H1 (cell line): ENCODE data around the gene CCBE1. TPM values are rescaled to one million over a fixed set of nuclear protein-coding genes. Genes with fewer than 3 reads are reported as not detected.

ENCODE experiments used
- CTCF ChIA-PET: fragments of 300-600 bp; sonication (Branson Sonifier 250); formaldehyde crosslinking; loops from one replicate; lab custom pipeline; 2021; ENCODE audit not compliant: partially characterized antibody; lab: Charles Lee
- POLR2A ChIA-PET: fragments of 300-600 bp; sonication (Branson Sonifier 250); formaldehyde crosslinking; loops from one replicate; lab custom pipeline; 2021; ENCODE audit warnings: inconsistent platforms; ENCODE audit not compliant: partially characterized antibody; lab: Charles Lee
- DNase-seq, 2 experiments: peaks; one replicate each; pipeline versions ENCODE4 v3.0.0 to v3.0.0-alpha.2; 2010 to 2022; ENCODE audit warnings: low spot score in 2 of 2, low read depth in 1 of 2, mixed read lengths in 1 of 2
- FAIRE-seq: peaks from 2 replicates; lab custom pipeline; 2011; peaks lifted over from hg19 to GRCh38; lab: Jason Lieb, UNC
- H2AFZ ChIP-seq: 2 replicates; pipeline ENCODE4 v1.8.1; 2012; ENCODE audit warnings: low read length, inconsistent platforms
- H2AK5ac ChIP-seq: 2 replicates; pipeline ENCODE4 v1.6.1; 2013; ENCODE audit warnings: low read depth, low read length
- H2BK120ac ChIP-seq: replicated peaks from 2 replicates; pipeline ENCODE3; 2013; ENCODE audit warnings: low read depth, low read length, inconsistent platforms
- H2BK12ac ChIP-seq: 2 replicates; pipeline ENCODE4 v1.6.1; 2013; ENCODE audit warnings: low read depth, low read length
- H2BK15ac ChIP-seq: 2 replicates; pipeline ENCODE4 v1.6.1; 2013; ENCODE audit warnings: low read length
- H2BK20ac ChIP-seq: 2 replicates; pipeline ENCODE4 v1.6.1; 2013; ENCODE audit warnings: low read length
- H2BK5ac ChIP-seq: 2 replicates; pipeline ENCODE4 v1.6.1; 2013; ENCODE audit warnings: low read depth, low read length
- H3K14ac ChIP-seq: 2 replicates; pipeline ENCODE4 v1.6.1; 2013; ENCODE audit warnings: inconsistent platforms; ENCODE audit not compliant: insufficient read length
- H3K18ac ChIP-seq: 2 replicates; pipeline ENCODE4 v1.6.1; 2013; ENCODE audit warnings: low read length; ENCODE audit errors: extremely low read depth
- H3K23ac ChIP-seq: 2 replicates; pipeline ENCODE4 v1.6.1; 2013; ENCODE audit warnings: inconsistent platforms; ENCODE audit not compliant: insufficient read length
- H3K23me2 ChIP-seq: 2 replicates; pipeline ENCODE4 v1.6.1; 2013; ENCODE audit warnings: low read depth, low read length
- H3K27ac ChIP-seq: 2 replicates; pipeline ENCODE4 v1.6.1; 2011; ENCODE audit warnings: low read depth, low read length, inconsistent platforms
- H3K27me3 ChIP-seq, 4 experiments: replicated peaks in 1 of 4; 1 replicate in 1 of 4; 2 replicates in 3 of 4; pipeline versions ENCODE4 v1.6.1 to v1.8.1; 2011 to 2013; ENCODE audit warnings: low read length in 3 of 4, mild to moderate bottlenecking in 3 of 4, inconsistent platforms in 2 of 4, mixed read lengths in 2 of 4, moderate library complexity in 1 of 4; ENCODE audit not compliant: control insufficient read depth in 3 of 4, insufficient read depth in 3 of 4; ENCODE audit errors: extremely low read depth in 1 of 4
- H3K36me3 ChIP-seq, 4 experiments: 2 replicates each; pipeline versions ENCODE4 v1.6.1 to v1.8.1; 2011 to 2013; ENCODE audit warnings: mild to moderate bottlenecking in 4 of 4, low read length in 3 of 4, moderate library complexity in 2 of 4, control low read depth in 1 of 4, inconsistent platforms in 1 of 4; ENCODE audit not compliant: insufficient read depth in 4 of 4, control insufficient read depth in 2 of 4
- H3K4ac ChIP-seq: replicated peaks from 2 replicates; pipeline ENCODE3; 2013; ENCODE audit warnings: low read length, low read depth, mixed read lengths, inconsistent platforms; ENCODE audit not compliant: insufficient read length
- H3K4me1 ChIP-seq, 4 experiments: replicated peaks in 1 of 4; 1 replicate in 1 of 4; 2 replicates in 3 of 4; pipeline versions ENCODE4 v1.6.1 to v1.8.1; 2011 to 2013; ENCODE audit warnings: low read length in 3 of 4, inconsistent platforms in 2 of 4, mixed read lengths in 1 of 4; ENCODE audit not compliant: insufficient read depth in 4 of 4, control insufficient read depth in 3 of 4
- H3K4me2 ChIP-seq, 2 experiments: 2 replicates each; pipeline versions ENCODE4 v1.6.1 to v1.8.1; 2011 to 2013; ENCODE audit warnings: low read depth in 2 of 2, low read length in 2 of 2, control low read depth in 1 of 2, inconsistent platforms in 1 of 2, mild to moderate bottlenecking in 1 of 2; ENCODE audit not compliant: insufficient read depth in 1 of 2
- H3K4me3 ChIP-seq, 4 experiments: fragments of 200-600, 300-600 bp in 1 of 4; sonication (generic), shearing (Covaris generic), sonication (Bioruptor Twin) in 1 of 4; 2 replicates each; pipeline versions ENCODE4 v1.5.1 to v1.8.1; 2011 to 2016; ENCODE audit warnings: low read length in 4 of 4, low read depth in 3 of 4, control low read depth in 2 of 4, inconsistent platforms in 2 of 4, mild to moderate bottlenecking in 2 of 4, mixed read lengths in 1 of 4, moderate library complexity in 1 of 4; ENCODE audit not compliant: insufficient read depth in 2 of 4; ENCODE audit errors: extremely low read depth in 1 of 4
- H3K56ac ChIP-seq: replicated peaks from 2 replicates; pipeline ENCODE3; 2013; ENCODE audit warnings: low read depth, mild to moderate bottlenecking, mixed read lengths, low read length, inconsistent platforms; ENCODE audit not compliant: insufficient read length
- H3K79me1 ChIP-seq: 2 replicates; pipeline ENCODE4 v1.6.1; 2013; ENCODE audit warnings: low read depth, low read length, control low read depth
- H3K79me2 ChIP-seq, 2 experiments: 2 replicates each; pipeline versions ENCODE4 v1.6.1 to v1.8.1; 2012 to 2013; ENCODE audit warnings: low read length in 2 of 2, mild to moderate bottlenecking in 2 of 2, inconsistent platforms in 1 of 2; ENCODE audit not compliant: insufficient read depth in 2 of 2, control insufficient read depth in 1 of 2
- H3K9ac ChIP-seq, 4 experiments: replicated peaks in 1 of 4; 1 replicate in 1 of 4; 2 replicates in 3 of 4; pipeline versions ENCODE4 v1.6.1 to v1.8.1; 2011 to 2013; ENCODE audit warnings: low read depth in 3 of 4, low read length in 3 of 4, control low read depth in 2 of 4, mild to moderate bottlenecking in 2 of 4, moderate library complexity in 2 of 4, inconsistent platforms in 1 of 4; ENCODE audit errors: extremely low read depth in 1 of 4
- H3K9me3 ChIP-seq, 2 experiments: 2 replicates each; pipeline versions ENCODE4 v1.6.1 to v1.8.1; 2012 to 2013; ENCODE audit warnings: mild to moderate bottlenecking in 2 of 2, moderate library complexity in 2 of 2, control low read depth in 1 of 2, inconsistent platforms in 1 of 2, low read depth in 1 of 2, low read length in 1 of 2, mixed read lengths in 1 of 2; ENCODE audit not compliant: insufficient read depth in 2 of 2
- H4K20me1 ChIP-seq, 2 experiments: replicated peaks in 1 of 2; 2 replicates each; pipeline versions ENCODE3 to v1.8.1; 2011 to 2013; ENCODE audit warnings: inconsistent platforms in 2 of 2, low read length in 2 of 2, mild to moderate bottlenecking in 1 of 2; ENCODE audit not compliant: insufficient read depth in 2 of 2, control insufficient read depth in 1 of 2
- H4K5ac ChIP-seq: 2 replicates; pipeline ENCODE4 v1.6.1; 2013; ENCODE audit warnings: low read length, low read depth, mixed read lengths, inconsistent platforms; ENCODE audit not compliant: insufficient read length
- H4K8ac ChIP-seq: 2 replicates; pipeline ENCODE4 v1.8.0; 2013; ENCODE audit warnings: mild to moderate bottlenecking, moderate library complexity, low read length, inconsistent platforms; ENCODE audit not compliant: insufficient read depth; ENCODE audit errors: extremely low read depth
- H4K91ac ChIP-seq: replicated peaks from 2 replicates; pipeline ENCODE3; 2013; ENCODE audit warnings: low read length, mixed read lengths, inconsistent platforms; ENCODE audit not compliant: insufficient read length
- ASH2L ChIP-seq: fragments of 200-600, 300-600 bp; sonication (generic); IDR thresholded peaks from one replicate; pipeline ENCODE4 v1.7.1; 2017; ENCODE audit warnings: low read length
- BCL11A ChIP-seq, 2 experiments: IDR thresholded peaks; one replicate each; pipeline ENCODE4 v1.6.1; 2011; ENCODE audit warnings: low read depth in 2 of 2, low read length in 2 of 2, mild to moderate bottlenecking in 2 of 2
- BRCA1 ChIP-seq: IDR thresholded peaks from 2 replicates; pipeline ENCODE4 v1.6.1; 2012; ENCODE audit warnings: low read depth, low read length, improper control_type of control experiment
- FOSL1 ChIP-seq: IDR thresholded peaks from 2 replicates; pipeline ENCODE4 v1.6.1; 2011; ENCODE audit warnings: mild to moderate bottlenecking, low read depth, low read length, moderate library complexity; ENCODE audit not compliant: insufficient read depth
- HDAC6 ChIP-seq: IDR thresholded peaks from one replicate; pipeline ENCODE4 v1.7.1; 2012; ENCODE audit warnings: low read depth, mild to moderate bottlenecking, inconsistent platforms, low read length, moderate library complexity
- JUN ChIP-seq: IDR thresholded peaks from 2 replicates; pipeline ENCODE4 v1.6.1; 2011; ENCODE audit warnings: low read depth, mild to moderate bottlenecking, improper control_type of control experiment, low read length
- KDM5A ChIP-seq: fragments of 200-600 bp; IDR thresholded peaks from 2 replicates; pipeline ENCODE4 v1.7.1; 2012; ENCODE audit warnings: mild to moderate bottlenecking, low read length, inconsistent platforms, mixed read lengths
- NANOG ChIP-seq: IDR thresholded peaks from 2 replicates; pipeline ENCODE4 v1.6.1; 2011; ENCODE audit warnings: low read length, low read depth, mild to moderate bottlenecking, inconsistent platforms; ENCODE audit not compliant: insufficient read depth, poor library complexity, severe bottlenecking
- POLR2AphosphoS5 ChIP-seq: IDR thresholded peaks from 2 replicates; pipeline ENCODE4 v1.6.1; 2011; ENCODE audit warnings: low read depth, low read length
- SIRT6 ChIP-seq: IDR thresholded peaks from one replicate; pipeline ENCODE4 v1.7.1; 2012; ENCODE audit warnings: low read length, inconsistent platforms
- TAF7 ChIP-seq: optimal IDR thresholded peaks from 2 replicates; pipeline ENCODE3; 2011; ENCODE audit warnings: low read depth, mild to moderate bottlenecking, inconsistent platforms, low read length, moderate library complexity, borderline replicate concordance
- TEAD4 ChIP-seq: IDR thresholded peaks from 2 replicates; pipeline ENCODE4 v1.6.1; 2012; ENCODE audit warnings: low read depth, low read length, inconsistent platforms, mixed read lengths
- ZNF274 ChIP-seq: IDR thresholded peaks from 2 replicates; pipeline ENCODE4 v1.7.0; 2012; ENCODE audit warnings: low read length, borderline replicate concordance; ENCODE audit errors: extremely low read depth
- WGBS, 2 experiments: shearing (Covaris generic) in 1 of 2; methylation state at CpG; one replicate each; pipeline versions ENCODE4 v1.1.6 to v1.1.7; 2013 to 2015; ENCODE audit warnings: low lambda C conversion rate in 2 of 2, mixed read lengths in 2 of 2, inconsistent platforms in 1 of 2, low coverage in 1 of 2, missing lambda C conversion rate in 1 of 2; ENCODE audit not compliant: insufficient replicate concordance in 2 of 2, insufficient coverage in 1 of 2, insufficient read length in 1 of 2; ENCODE audit errors: extremely low coverage in 1 of 2, missing lambda C conversion rate in 1 of 2; 5-methylcytosine and 5-hydroxymethylcytosine counted together
- polyA plus RNA-seq, 7 experiments: library from polyadenylated mRNA; depleted of rRNA in 3 of 7; stranded (reverse) in 5 of 7; unstranded in 2 of 7; fragments of >200 nt in 5 of 7; fragments of 200-250 nt in 2 of 7; gene quantifications; 1 replicate in 5 of 7; 2 replicates in 1 of 7; 4 replicates in 1 of 7; pipeline versions ENCODE4 v1.2.1 to v1.2.3, GENCODE V29; 2011 to 2013; ENCODE audit warnings: missing spikeins in 2 of 7, mixed read lengths in 2 of 7
- total RNA-seq: library from RNA; stranded (reverse); fragmentation: NEBNext Ultra II Directional; extraction: Animal tissue kit (Norgen Biotek cat#: 25700); gene quantifications from 2 replicates; pipeline ENCODE4 v1.2.1, GENCODE V29; 2021

Gene CCBE1
- total and polyA plus RNA-seq, 2 of the 8 experiments (the other 6 are each of a cell fraction or from before 2014, with no cell fraction given), result 2.1 to 2.6 TPM

DNA sequence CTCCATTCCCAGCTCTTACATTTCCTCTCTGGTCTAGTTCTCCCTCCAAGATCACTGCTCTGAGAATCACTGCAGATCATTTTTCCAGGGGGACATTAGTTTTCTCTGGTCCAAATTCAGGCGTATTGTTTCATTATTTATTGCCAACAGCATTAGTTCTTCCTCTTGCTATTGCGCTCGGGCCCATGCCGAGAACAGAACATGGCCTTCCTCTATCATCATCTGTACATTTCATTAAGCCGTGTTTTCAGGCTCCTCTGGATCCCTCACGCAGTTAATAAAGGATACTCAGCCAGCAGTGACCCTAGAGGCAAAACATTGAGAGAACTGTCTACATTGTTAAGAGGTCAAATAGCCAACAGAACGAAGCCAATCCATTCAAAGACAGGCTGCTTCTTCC lies 63.9 kb downstream of the CCBE1 start:
- H3K18ac ChIP-seq, result no peak overlapping the region
- WGBS, 2 experiments, result 76% methylated on average over 7 of the region's 7 CpGs; no CpG with 5 or more reads in 1 of the 2 experiments

More for the DNA sequence above, 63.9 kb downstream of the CCBE1 start:
- Histone ChIP-seq H3K4me3 (no peak overlapping the region), H3K9me3 (no peaks in the 10 kb centered on the region), H3K56ac (no peak overlapping the region), H3K23me2 (no peaks in the 10 kb centered on the region), H3K4me1 (peaks cover 0 to 9% (median 3%) of the 10 kb centered on the region in 4 experiments; a peak in 4 of 7 replicates), H3K79me2 (no peaks in the 10 kb centered on the region), H2AFZ (no peak overlapping the region), H3K27ac (no peak overlapping the region), H2BK20ac (no peak overlapping the region), H3K23ac (no peak overlapping the region), H2BK120ac (no peak overlapping the region), H3K4me2 (no peak overlapping the region), H4K8ac (no peak overlapping the region), H4K91ac (no peak overlapping the region), H2BK15ac (no peak overlapping the region), H4K5ac (no peak overlapping the region), H3K14ac (no peak overlapping the region), H3K4ac (no peak overlapping the region), H4K20me1 (no peaks in the 10 kb centered on the region), H2AK5ac (no peak overlapping the region), H2BK5ac (no peak overlapping the region), H3K36me3 (no peaks in the 10 kb centered on the region), H3K9ac (no peak overlapping the region), H3K79me1 (no peaks in the 10 kb centered on the region), H3K27me3 (no peaks in the 10 kb centered on the region), H2BK12ac (no peak overlapping the region)
- TF ChIP-seq SIRT6 (no peak), ASH2L (no peak), NANOG (no peak), POLR2AphosphoS5 (no peak), HDAC6 (no peak), TAF7 (no peak), TEAD4 (no peak), JUN (no peak), ZNF274 (no peak), FOSL1 (no peak), BCL11A (IDR thresholded peaks at IDR 0.05; ENCODE audit: low read depth in 2 of 2, low read length in 2 of 2) (no peak), KDM5A (no peak), BRCA1 (no peak)
- ChIA-PET CTCF (interaction anchor here (0.7 to 7.4 kb wide), 17 partner anchors 9 to 355 kb away, joined by 3 to 144 read pairs (median 6); partner anchors contain the start of gene CCBE1), POLR2A (no interaction called here)
- FAIRE-seq (no peak), DNase-seq (no peak)
